H54 (cell line): Measurements from ENCODE around the gene GOLGB1.
A peak's percentile ranks its signal among the peaks of the same experiment; 100 is the strongest.

ENCODE experiments used
- DNase-seq: peaks from one replicate; pipeline ENCODE4 v3.0.0; 2011; ENCODE audit warnings: low spot score, mixed read lengths; ENCODE audit not compliant: insufficient read length
- FAIRE-seq: peaks from 3 replicates; lab custom pipeline; 2011; peaks lifted over from hg19 to GRCh38; lab: Jason Lieb, UNC
- POLR2A ChIP-seq: IDR thresholded peaks from 2 replicates; pipeline ENCODE4 v1.6.1; 2011; ENCODE audit warnings: low read depth, mild to moderate bottlenecking, low read length

Gene GOLGB1

GRCh38 chr3:121735047-121735696 is 14.4 kb downstream of the GOLGB1 start:
- FAIRE-seq (no peak), DNase-seq (no peak)
- no peak for TF ChIP-seq POLR2A

- FAIRE-seq (peak; percentile 30), DNase-seq (no peak)
- TF ChIP-seq POLR2A, result no peak
Observed at GRCh38 chr3:121730940-121731687, 18.4 kb downstream of the GOLGB1 start.

DNA sequence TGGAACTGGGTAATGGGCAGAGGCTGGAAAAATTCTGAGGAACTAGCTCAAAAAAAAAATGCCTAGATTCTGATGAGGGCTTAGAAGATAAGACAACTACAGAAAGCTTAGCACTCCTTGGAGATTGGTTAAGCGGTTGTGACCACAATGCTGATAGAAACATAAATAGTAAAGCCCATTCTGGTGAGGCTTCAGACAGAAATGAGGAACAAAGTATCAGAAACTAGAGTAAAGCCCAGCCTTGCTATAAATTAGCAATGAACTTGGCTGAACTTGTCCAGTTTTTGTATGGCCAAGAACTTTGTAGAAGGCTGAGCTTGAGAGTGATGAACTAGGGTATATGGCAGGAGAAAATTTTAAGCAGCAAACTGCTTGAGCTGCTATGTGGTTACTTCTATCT is 25.4 kb downstream of the GOLGB1 start:
- FAIRE-seq (no peak), DNase-seq (no peak)
- TF ChIP-seq POLR2A, result no peak

DNA sequence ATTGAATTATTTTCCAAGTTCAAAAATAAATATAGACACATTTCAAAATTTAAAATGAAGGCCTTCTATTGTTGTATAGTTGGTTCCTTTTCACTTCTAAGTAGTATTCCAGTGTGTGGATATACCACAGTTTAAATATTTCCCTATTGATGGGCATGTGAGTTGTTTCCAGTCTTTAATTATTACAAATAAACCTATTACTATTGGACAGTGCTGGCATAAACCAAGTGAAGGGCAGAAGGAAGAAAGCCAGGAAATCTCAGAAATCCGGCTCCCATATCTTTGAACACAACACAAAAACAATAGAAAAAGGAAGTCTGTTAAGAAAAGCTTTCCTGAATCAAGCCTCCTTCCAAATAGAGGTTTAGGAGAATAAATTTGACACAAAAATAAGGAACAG is 26.1 kb downstream of the GOLGB1 start:
- TF ChIP-seq POLR2A, result no peak
- FAIRE-seq (no peak), DNase-seq (no peak)

DNA sequence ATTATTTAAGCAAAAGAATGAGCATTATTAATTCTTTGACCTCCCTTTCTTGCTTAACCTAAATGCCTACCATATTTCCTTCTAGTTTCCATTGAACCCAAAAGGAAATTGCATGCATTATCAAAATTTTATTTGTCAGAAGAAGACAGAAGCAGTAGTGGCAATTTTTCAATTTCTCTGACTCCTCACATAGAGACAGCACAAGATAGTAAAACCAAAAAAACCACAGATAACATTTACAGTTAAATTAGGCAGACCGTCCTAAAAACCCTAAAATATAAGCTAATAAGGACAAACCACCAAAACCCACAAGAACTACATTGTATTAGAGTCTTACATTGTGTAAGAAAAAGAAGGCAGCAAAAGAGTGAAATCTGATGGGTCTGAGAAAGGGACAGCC is 27.1 kb downstream of the GOLGB1 start:
- no peak for TF ChIP-seq POLR2A
- FAIRE-seq (no peak), DNase-seq (no peak)

GRCh38 chr3:121720163-121720562 is 29.4 kb downstream of the GOLGB1 start:
- DNase-seq, result no peak

GRCh38 chr3:121719423-121719822 is 30.1 kb downstream of the GOLGB1 start:
- DNase-seq (no peak), FAIRE-seq (no peak)
- TF ChIP-seq POLR2A, result no peak

More at GRCh38 chr3:121720163-121720562, 29.4 kb downstream of the GOLGB1 start:
- no peak for TF ChIP-seq POLR2A
- no peak for FAIRE-seq

- TF ChIP-seq POLR2A, result no peak
- FAIRE-seq (no peak), DNase-seq (no peak)
Observed at GRCh38 chr3:121718205-121718846, 31.2 kb downstream of the GOLGB1 start.

- no peak for FAIRE-seq
Observed at GRCh38 chr3:121710347-121710746, 39.2 kb downstream of the GOLGB1 start.

DNA sequence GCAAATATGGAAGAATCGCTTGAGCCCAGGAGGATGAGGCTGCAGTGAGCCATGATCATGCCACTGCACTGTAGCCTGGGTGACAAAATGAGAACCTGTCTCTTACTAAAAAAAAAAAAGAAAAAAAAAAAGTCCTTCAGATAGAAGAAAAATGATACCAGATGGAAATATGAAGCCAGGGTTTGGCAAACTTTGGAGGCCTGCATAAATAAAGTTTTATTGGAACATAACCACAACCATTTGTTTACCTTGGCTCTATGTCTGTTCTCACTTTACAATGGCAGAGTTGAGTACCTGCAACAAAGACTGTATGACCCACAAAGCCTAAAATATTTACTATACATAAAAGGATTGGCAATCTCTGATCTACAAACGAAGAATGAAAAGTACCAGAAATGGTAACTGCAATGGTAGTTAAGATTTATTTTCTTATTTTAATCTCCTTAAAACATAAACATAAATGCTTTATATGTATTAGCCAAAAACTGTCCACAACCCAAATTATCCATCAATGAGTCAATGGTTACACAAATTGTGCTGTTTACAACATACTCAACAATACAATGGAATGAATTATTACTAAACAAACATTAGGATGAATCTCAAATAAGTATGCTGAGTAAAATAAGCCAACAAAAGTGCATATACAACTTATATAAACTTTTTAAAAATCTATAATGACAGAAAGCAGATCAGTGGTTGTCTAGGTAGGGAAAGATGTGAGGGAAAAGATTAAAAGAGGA is 41.8 kb downstream of the GOLGB1 start:
- TF ChIP-seq POLR2A, result no peak
- FAIRE-seq (no peak), DNase-seq (no peak)

More at GRCh38 chr3:121710347-121710746, 39.2 kb downstream of the GOLGB1 start:
- no peak for DNase-seq
- TF ChIP-seq POLR2A, result no peak

- TF ChIP-seq POLR2A, result no peak
- DNase-seq (no peak), FAIRE-seq (no peak)
Observed at GRCh38 chr3:121705541-121705940, 44.0 kb downstream of the GOLGB1 start.

GRCh38 chr3:121703973-121704372 is 45.6 kb downstream of the GOLGB1 start:
- no peak for TF ChIP-seq POLR2A
- FAIRE-seq (no peak), DNase-seq (no peak)

DNA sequence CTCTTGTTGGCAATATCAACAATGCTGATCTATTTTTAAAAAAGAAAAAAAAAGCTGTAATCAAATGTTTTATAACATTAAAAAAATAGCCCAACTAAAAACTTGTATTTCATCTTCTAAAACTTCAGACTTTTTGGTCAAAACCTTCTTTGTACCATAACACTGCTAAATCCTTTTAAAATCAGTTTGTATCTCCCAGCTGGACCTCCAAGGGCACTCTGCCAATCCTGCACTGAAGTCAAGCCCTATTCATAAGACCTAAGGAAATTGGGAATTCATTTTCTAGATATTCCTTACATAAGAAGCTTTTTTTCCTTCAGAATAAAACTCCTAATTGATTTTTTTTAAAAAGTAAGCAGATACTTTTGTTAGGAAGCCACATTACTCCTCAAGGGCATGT is 50.6 kb downstream of the GOLGB1 start:
- DNase-seq, result no peak
- no peak for TF ChIP-seq POLR2A

GRCh38 chr3:121698476-121698875 is 51.1 kb downstream of the GOLGB1 start:
- DNase-seq (no peak), FAIRE-seq (no peak)
- no peak for TF ChIP-seq POLR2A

More for the DNA sequence above, 50.6 kb downstream of the GOLGB1 start:
- no peak for FAIRE-seq

DNA sequence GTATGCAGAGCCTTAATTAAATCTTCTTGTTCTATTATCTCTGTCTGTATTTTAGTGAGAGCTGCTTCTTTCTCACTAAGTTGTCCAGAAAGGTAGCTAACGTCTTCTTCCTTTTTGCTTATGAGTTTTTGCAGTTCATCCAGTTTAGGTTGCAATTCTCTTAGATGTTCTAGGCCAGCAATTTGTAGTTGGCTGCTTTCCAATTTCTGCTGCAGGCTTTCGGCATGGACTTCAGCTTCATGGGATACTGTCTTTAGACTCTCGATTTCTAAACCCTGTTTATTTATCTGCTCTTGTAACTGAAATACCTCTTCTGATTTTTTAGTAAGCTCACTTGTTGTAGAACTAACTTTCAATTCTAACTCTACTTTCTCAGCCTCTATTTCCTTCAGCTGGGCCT is 53.4 kb downstream of the GOLGB1 start:
- DNase-seq, result no peak
- no peak for FAIRE-seq
- no peak for TF ChIP-seq POLR2A
